Sigmoid colon (tissue), 4 donors: ENCODE measurements around the gene CLEC4C.

ENCODE experiments used
- POLR2A ChIP-seq, 2 donors: fragments of 450-650 bp; IDR thresholded peaks; one replicate each; pipeline ENCODE4 v1.6.1; 2016; ENCODE audit warnings: antibody characterized with exemption in 2 of 2, mild to moderate bottlenecking in 2 of 2, moderate library complexity in 2 of 2
- POLR2AphosphoS5 ChIP-seq, 4 donors: sonication (generic); formaldehyde crosslinking; IDR thresholded peaks; one replicate each; pipeline ENCODE4 v1.6.1; 2017; ENCODE audit warnings: antibody characterized with exemption in 4 of 4
- TF ChIP-seq, protein P1 (sequence below), 4 experiments: fragments of 450-650 bp in 3 of 4; fragments of 200-600 bp in 1 of 4; IDR thresholded peaks; one replicate each; pipeline ENCODE4 v1.5.1; 2016 to 2019; ENCODE audit warnings: antibody characterized with exemption in 4 of 4, mild to moderate bottlenecking in 3 of 4, moderate library complexity in 2 of 4

DNA sequence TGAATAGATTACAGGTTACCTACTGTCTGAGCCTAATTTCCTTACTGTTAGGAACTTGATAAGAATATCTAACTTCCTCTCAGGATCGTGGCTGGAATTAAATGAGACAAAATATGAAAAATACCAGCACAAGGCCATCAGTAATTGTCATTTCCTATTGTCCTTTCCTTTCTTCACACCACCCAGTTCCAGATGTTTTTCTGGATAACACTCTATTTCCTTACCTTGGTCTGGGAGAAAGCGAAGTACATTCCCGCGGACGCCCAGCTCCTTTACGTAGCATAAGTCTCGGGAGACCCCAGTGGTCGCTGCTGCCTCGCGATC lies 52.0 kb downstream of the CLEC4C start:
- TF ChIP-seq, protein P1, sequence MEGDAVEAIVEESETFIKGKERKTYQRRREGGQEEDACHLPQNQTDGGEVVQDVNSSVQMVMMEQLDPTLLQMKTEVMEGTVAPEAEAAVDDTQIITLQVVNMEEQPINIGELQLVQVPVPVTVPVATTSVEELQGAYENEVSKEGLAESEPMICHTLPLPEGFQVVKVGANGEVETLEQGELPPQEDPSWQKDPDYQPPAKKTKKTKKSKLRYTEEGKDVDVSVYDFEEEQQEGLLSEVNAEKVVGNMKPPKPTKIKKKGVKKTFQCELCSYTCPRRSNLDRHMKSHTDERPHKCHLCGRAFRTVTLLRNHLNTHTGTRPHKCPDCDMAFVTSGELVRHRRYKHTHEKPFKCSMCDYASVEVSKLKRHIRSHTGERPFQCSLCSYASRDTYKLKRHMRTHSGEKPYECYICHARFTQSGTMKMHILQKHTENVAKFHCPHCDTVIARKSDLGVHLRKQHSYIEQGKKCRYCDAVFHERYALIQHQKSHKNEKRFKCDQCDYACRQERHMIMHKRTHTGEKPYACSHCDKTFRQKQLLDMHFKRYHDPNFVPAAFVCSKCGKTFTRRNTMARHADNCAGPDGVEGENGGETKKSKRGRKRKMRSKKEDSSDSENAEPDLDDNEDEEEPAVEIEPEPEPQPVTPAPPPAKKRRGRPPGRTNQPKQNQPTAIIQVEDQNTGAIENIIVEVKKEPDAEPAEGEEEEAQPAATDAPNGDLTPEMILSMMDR (IDR thresholded peaks at IDR 0.05): no peak
- no peak for TF ChIP-seq POLR2A (IDR thresholded peaks at IDR 0.05)
- no peak for TF ChIP-seq POLR2AphosphoS5 (IDR thresholded peaks at IDR 0.05)
